Measurements from ENCODE around the gene IGFLR1.
"Not testable (repeated sequence)": the region's sequence is repeated elsewhere in the genome, so short reads cannot be mapped to it uniquely, and the experiment has no call there.

The IGFLR1 gene

GRCh38 chr19:35704218-35704617, 38.0 kb downstream of the IGFLR1 start, which contains the start of gene ZBTB32:
ZBTB32 (plus strand) TSS chr19:35704558; CDS start chr19:35714627, 10,069 bp downstream.
- peak; percentile 78 for DNase-seq (ENCODE audit: low spot score)

GRCh38 chr19:35703343-35703742, 38.9 kb downstream of the IGFLR1 start:
- no peak for DNase-seq (ENCODE audit: low spot score)

GRCh38 chr19:35702223-35703012, 39.8 kb downstream of the IGFLR1 start:
- peak; percentile 98 for DNase-seq (ENCODE audit: low spot score)

- no peak for DNase-seq (ENCODE audit: low spot score)
Observed at GRCh38 chr19:35696835-35697234, 45.4 kb downstream of the IGFLR1 start.

GRCh38 chr19:35695895-35696422, 46.3 kb downstream of the IGFLR1 start:
- DNase-seq (ENCODE audit: low spot score): no peak

- peak; percentile 93 for DNase-seq (ENCODE audit: low spot score)
Observed at GRCh38 chr19:35693835-35694599, 48.2 kb downstream of the IGFLR1 start.

- DNase-seq (ENCODE audit: low spot score): no peak
Observed at GRCh38 chr19:35693422-35693821, 48.8 kb downstream of the IGFLR1 start.

- DNase-seq (ENCODE audit: low spot score): no peak
Observed at GRCh38 chr19:35692010-35692409, 50.2 kb downstream of the IGFLR1 start.

- not testable (repeated sequence) for DNase-seq (ENCODE audit: low spot score)
Observed at GRCh38 chr19:35691106-35691505, 51.1 kb downstream of the IGFLR1 start.

GRCh38 chr19:35689836-35690235, 52.4 kb downstream of the IGFLR1 start:
- peak; percentile 41 for DNase-seq (ENCODE audit: low spot score)
